C4-2B (cell line): Measurements from ENCODE around the gene SPRY2.

Experiments used
- CTCF ChIP-seq: fragments of 450-650 bp; conservative IDR thresholded peaks from 2 replicates; pipeline ENCODE4 v1.5.1; 2017; ENCODE audit warnings: mild to moderate bottlenecking
- ZFX ChIP-seq: fragments of 450-650 bp; IDR thresholded peaks from 2 replicates; pipeline ENCODE4 v1.6.1; 2017

DNA sequence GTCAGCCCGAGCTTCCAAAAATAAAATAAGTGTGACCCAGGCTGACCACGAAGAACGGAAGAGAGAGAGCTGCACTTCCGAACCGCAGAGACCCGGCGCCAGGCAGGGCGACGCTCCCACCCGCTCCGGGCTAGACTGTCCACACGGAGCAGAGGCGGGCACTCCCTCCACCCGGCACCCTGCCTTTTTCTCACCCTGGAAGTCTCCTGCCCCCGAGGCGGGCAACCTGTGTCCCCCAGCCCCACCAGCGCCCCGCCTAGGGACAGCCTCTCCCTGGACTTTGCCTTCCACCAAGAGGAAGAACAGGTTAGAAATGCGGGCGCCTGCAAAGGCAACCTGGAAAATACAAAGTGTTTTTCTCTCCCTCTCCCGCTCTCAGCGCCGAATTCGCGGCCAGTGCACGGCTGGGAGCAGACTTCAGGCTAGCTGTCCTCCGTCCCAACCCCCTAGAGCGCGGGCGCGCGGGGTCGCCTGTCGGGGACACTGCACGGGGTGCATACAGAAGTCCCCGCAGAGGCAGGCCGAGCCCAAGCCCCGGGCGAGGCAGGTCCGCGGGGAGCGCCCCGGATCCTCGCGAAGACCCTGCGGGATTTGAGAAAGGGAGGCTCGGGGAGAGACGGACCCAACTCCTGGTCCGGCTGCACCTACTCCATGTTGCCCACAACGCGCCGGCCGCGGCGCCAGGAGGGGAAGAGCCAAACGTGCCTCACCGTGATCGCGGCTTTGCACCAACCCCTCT is 845 bp downstream of the SPRY2 start:
- TF ChIP-seq CTCF (no peak), ZFX (no peak)
